HG02763 (cell line): ENCODE data around the gene CD163.
"Not testable (repeated sequence)": the region's sequence is repeated elsewhere in the genome, so short reads cannot be mapped to it uniquely, and the experiment has no call there.

ENCODE experiments used
- ATAC-seq: cut with Tn5 transposase; IDR thresholded peaks from one replicate; pipeline ENCODE4 v1.9.1; 2021; ENCODE audit warnings: mild to moderate bottlenecking, moderate library complexity; ENCODE audit not compliant: unreplicated experiment

CD163 gene

DNA sequence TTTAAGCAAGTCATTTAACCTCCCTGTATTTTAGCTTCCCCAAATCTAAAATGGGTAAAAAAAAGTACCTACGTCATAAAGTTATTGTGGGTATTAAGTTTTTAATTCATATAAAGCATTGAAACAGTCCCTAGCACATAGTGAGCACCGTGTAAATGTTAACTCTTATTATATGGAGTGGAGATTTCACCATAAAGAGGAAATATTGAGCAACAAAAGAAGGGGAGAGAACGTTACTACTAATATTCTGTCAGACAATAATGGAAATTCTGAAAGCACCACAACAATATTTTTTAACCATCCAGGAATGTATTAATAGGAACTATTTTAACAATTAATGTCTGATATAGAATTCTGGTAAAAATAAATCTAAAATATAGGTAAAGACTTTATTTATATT lies 51.8 kb downstream of the CD163 start:
- no peak for ATAC-seq

DNA sequence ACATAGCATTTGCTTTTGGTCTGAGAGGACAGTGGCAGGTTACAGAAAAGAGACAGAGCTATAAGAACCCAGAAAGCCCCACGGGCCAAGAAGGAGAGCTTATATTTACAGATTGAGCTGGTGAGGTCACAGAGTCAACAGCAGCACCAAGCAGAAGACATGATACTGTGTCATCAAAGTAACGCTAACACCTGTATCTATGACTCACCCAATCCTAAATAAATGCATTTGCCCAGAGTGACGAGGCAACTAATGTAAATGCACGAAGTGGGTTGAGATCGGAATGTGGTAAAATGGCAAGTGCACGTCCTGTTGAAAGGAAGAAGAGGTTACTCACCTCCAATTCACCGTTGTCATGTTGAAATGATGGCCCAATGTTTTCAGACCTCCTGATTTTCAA lies 52.9 kb downstream of the CD163 start:
- no peak for ATAC-seq

DNA sequence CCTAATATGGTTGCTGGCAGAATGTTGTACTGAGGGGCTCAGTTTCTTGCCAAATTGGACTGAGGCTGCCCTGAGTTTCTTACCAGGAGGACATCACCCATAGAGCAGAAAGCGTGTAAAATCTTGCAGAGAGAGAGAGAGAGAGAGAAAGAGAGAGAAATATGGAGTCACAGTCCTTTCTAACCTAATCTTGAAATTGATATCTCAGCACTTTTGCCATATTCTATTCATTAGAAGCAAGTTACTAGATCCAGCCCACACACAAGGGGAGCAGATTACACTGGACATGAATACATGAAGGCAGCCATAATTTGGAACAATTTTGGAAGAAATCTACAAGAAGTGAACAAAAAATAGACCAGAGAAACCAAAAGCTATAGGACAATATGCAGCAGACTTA lies 55.5 kb downstream of the CD163 start:
- no peak for ATAC-seq

DNA sequence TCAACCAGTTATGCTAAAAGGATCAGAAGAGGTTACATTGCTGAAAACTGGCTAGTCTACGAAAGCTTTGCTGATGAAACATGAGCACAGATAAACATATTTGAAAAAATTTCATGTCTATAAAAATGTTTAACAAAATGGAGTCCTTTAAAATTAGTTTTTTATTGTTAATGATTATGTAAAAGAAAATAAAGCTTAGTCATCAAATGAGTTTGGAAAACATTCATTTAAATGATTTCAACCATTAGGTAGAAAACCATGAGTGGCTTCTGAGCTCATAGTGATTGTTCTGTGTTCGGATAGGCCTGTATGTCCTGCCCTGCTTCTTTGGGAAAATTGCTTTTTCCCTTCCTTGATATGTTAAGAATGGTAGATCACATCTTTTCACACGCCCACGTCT lies 59.0 kb downstream of the CD163 start:
- no peak for ATAC-seq

DNA sequence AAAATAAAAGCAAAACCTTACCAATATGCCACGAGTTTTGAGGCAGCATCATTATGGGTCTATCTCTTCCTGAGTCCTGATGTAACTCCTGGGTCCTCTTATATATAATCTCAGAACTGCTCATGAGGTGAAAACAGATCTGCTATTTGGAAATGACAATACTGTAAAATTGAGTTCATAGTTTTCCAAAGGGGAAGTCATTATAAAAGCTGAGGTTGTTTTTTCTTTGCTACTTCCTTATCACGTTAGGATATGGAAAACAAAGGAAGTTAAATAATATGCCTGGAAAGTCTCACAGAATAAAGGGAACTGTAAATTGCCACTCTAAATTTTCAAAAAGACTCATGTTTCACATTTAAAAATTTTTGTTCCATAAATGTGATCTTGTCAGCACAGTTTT lies 59.5 kb downstream of the CD163 start, which contains the start of gene CD163L1:
Gene CD163L1 (minus strand): TSS at position 78 of the 400 bp plus-strand sequence. CDS start 26 bp downstream, at position 52.
- ATAC-seq = no peak

DNA sequence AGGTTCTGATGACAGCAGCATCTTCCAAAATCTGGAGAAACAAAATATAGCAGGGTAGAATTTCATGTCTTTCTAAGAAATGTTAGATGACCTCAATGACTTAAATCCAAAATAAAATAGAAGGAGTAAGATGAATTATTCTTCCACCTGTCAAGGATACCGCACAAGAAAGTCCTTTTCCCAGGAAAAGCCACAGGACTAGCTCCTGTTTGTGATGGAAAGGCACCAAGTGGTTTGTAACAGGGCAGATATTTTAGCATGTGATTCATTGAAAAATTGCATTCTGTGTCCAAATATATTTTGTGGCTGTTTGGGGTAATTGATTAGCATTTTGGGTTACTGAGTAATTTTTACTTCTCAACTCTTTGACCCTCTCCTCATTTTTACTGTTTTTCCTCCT lies 62.4 kb downstream of the CD163 start:
- ATAC-seq = no peak

DNA sequence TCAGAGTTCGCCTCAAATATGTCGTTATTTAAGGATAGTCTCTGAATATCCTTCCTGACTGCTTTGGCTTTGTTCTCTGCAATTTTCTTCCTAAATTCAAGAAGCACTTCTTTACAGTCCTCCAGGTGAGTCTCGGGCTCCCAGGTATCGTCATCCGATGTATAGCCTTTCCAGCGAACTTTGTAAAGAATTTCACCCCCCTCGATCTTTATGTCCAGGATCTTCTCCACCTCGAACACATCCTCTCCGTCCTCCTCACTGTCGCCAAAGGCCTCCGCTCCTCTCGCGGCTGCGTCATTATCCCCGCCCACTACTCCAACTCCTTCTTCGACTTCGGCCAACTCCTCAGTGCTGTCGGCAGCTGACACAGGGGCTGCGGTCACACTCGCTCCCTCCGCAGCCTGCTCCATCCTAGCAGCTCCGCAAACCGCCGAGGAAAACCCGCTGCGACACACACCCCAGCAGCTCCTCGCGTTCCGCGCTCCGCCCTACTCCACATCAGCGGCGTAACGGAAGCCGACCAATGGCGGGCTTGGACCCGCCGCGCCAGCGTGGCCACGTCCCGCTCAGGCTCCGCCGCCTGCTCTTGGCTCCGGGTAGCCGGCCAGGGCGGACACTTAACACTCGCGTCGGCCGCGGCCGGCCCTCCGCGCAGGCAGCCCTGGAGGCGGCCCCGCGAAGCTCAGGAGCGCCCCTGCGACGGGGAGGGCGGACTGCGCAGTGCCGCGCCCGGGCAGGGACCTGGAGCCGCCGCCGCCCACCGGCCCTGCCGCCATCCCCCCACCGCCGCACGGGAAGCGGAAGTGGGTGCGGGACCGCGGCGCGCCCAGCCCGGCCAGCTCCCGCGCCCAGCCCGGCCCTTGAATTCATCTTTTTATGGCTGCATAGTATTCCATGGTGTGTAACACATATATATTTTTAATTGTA lies 63.7 kb downstream of the CD163 start:
- no peak for ATAC-seq

DNA sequence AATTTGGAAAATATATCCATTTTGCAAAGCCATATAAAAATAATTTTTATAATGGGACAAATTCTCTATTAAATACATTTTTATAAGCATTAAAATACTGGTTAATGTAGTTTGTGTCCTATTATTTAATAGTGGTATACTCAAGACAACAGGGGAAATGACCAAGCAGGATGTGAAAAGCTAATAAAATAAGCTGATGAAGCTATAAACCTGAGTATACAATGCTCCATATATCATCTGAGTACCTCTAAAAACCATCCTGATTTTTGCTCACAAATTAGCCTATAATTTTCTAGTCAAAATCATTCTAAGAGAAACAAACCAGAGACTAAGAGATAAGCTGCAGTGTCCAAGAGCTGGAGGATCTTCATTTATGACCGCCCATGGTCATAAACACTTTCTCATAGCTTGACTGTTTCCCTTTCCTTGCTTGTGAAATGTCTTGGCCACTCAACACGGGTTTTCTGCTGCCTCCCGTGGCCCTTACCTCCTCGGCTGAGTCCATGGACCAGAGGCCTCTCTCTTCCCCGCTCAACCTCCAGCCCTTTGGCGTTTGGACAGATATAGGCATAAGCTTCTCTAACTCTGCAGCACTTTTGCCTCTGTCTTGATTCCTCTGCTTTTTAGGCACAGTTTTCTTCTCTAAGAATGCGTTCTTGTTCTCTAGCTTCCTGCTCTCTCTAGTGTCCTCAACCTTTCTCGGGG lies 65.1 kb downstream of the CD163 start:
- ATAC-seq = not testable (repeated sequence)

DNA sequence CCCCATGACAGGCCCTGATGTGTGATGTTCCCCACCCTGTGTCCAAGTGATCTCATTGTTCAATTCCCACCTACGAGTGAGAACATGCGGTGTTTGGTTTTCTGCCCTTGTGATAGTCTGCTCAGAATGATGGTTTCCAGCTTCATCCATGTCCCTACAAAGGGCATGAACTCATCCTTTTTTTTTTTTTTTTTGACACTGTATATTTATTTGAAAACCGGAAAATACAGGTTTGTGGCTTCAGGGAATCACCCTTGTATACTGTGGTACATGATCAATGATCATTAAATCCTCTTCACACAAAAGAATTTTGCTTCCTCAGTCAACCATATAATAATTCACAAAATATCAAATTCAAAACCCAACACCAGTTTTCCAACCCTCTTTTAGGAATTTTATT lies 66.1 kb downstream of the CD163 start:
- not testable (repeated sequence) for ATAC-seq

DNA sequence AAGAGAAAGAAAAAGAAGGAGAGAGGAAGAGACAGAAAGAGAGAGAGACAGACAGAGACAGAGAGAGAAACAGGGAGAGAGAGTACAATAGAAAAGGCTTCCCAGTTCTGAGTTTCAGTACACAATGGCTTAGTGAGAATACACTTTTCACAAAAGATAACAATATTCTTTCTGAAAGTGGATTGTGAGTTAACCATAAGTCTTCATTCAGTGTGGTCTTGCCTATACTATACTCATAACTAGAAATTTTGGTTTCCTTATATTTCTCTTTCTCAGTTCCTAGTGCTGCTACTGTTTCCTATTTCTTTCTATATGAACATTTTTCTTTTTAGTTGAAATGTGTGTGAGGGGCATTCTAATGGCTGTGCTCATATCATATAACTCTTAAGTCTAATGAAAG lies 68.9 kb downstream of the CD163 start:
- ATAC-seq = no peak

DNA sequence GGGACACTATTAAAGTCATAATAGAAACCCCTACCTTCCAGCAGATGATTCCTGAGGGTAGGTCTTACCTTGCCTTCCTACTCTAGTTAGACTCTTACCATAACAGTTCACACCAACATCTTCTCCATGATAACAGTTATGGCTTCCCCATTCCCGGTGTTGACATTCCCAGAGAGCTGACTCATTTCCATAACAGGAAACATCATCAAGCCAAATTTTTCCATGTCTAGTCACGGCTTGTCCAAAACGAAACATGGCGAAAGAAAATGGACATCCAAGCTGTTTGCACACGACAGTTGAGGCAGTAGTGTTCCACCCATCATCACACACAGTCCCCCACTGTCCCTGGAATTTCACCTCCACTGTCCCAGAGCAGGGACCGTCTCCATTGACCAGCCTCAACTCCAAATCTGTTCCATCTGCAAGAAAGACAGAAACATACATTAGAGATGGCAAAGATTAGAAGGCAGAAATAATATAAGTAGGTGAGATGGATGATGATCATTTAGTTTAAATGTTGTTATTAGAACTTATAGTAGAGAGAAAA lies 70.2 kb downstream of the CD163 start:
- ATAC-seq = no peak

DNA sequence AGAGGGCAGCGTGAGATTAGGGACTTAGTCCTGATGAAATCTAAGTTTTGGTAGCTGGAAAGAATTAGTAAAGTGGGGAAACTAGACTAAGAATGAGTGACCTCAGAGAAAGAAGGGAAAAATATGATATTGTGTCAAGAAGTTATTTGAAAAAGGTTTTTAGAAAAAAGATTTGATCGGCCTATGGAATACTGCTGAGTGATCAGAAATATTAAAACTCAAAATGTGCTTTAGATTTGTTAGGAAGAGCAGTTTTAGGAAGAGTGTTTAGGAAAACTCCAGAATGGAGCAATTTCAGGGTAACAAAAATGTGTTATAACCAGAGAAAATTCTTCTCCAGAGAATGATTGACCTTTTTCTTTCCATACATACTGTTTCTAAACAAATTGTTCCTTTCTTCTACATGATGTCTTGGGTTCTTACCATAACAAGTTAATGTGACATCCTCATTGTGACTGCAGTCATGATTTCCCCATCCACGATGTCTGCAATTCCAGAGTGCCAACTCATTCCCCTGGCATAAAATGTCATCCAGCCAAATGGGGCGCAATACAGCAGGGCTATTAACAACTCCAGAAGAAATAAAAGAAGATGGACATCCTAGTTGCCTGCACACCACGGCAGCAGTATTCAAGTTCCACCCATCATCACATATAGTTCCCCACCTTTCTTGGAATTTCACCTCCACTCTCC lies 71.4 kb downstream of the CD163 start:
- no peak for ATAC-seq
